WTC11 (cell line): ENCODE data around the gene PEX11B. TPM values are rescaled to one million over a fixed set of nuclear protein-coding genes. Genes with fewer than 3 reads are reported as not detected.

Experiments
- ATAC-seq: fragments of 200-7000 bp; cut with Tn5 transposase; 2 replicates; pipeline ENCODE4 v1.10.0; 2021; ENCODE audit warnings: mild to moderate bottlenecking, moderate library complexity
- CTCF ChIA-PET: fragments of 300-600 bp; sonication (Branson Sonifier 250); formaldehyde crosslinking; loops from one replicate; lab custom pipeline; 2021; ENCODE audit warnings: antibody characterized with exemption; lab: Charles Lee
- POLR2A ChIA-PET: fragments of 350-600 bp; sonication (Branson Sonifier 250); formaldehyde crosslinking; loops from one replicate; lab custom pipeline; 2021; ENCODE audit warnings: antibody characterized with exemption; lab: Charles Lee
- DNase-seq: peaks from one replicate; pipeline ENCODE4 v3.0.0; 2021; ENCODE audit warnings: low spot score
- H3K27ac Mint-ChIP-seq: 2 replicates; pipeline ENCODE4 v1.8.0; 2021; ENCODE audit warnings: mixed read lengths
- H3K27me3 Mint-ChIP-seq: 2 replicates; pipeline ENCODE4 v1.8.0; 2021; ENCODE audit warnings: low read depth, mild to moderate bottlenecking, moderate library complexity, mixed read lengths
- H3K36me3 Mint-ChIP-seq: 2 replicates; pipeline ENCODE4 v1.8.0; 2021; ENCODE audit warnings: mixed read lengths
- H3K4me1 Mint-ChIP-seq: 2 replicates; pipeline ENCODE4 v1.8.0; 2022; ENCODE audit warnings: mixed read lengths
- H3K4me3 Mint-ChIP-seq: 2 replicates; pipeline ENCODE4 v1.8.0; 2021; ENCODE audit warnings: mild to moderate bottlenecking, moderate library complexity, mixed read lengths
- H3K9me3 Mint-ChIP-seq: 2 replicates; pipeline ENCODE4 v1.8.0; 2021; ENCODE audit warnings: mixed read lengths
- AFF4 ChIP-seq: sonication (generic); formaldehyde crosslinking; IDR thresholded peaks from 2 replicates; pipeline ENCODE4 v1.8.1; 2023; ENCODE audit warnings: mild to moderate bottlenecking, missing genetic modification reagents, borderline replicate concordance
- CREB1 ChIP-seq: sonication (generic); formaldehyde crosslinking; IDR thresholded peaks from 2 replicates; pipeline ENCODE4 v1.8.0; 2023; ENCODE audit warnings: mild to moderate bottlenecking, missing genetic modification reagents
- MAX ChIP-seq: sonication (generic); formaldehyde crosslinking; IDR thresholded peaks from 2 replicates; pipeline ENCODE4 v1.8.0; 2022; ENCODE audit warnings: mild to moderate bottlenecking, missing genetic modification reagents
- MYBL2 ChIP-seq: sonication (generic); formaldehyde crosslinking; IDR thresholded peaks from 2 replicates; pipeline ENCODE4 v1.8.1; 2023; ENCODE audit warnings: mild to moderate bottlenecking, moderate library complexity, missing genetic modification reagents
- NFYB ChIP-seq: sonication (generic); formaldehyde crosslinking; conservative IDR thresholded peaks from 2 replicates; pipeline ENCODE4 v1.8.0; 2022; ENCODE audit warnings: low read depth, missing genetic modification reagents
- NR3C1 ChIP-seq: sonication (generic); formaldehyde crosslinking; conservative IDR thresholded peaks from 2 replicates; pipeline ENCODE4 v1.8.1; 2023; ENCODE audit warnings: low read depth, mild to moderate bottlenecking, missing genetic modification reagents
- RELA ChIP-seq: sonication (generic); formaldehyde crosslinking; IDR thresholded peaks from 2 replicates; pipeline ENCODE4 v1.8.1; 2022; ENCODE audit warnings: missing genetic modification reagents, mild to moderate bottlenecking, borderline replicate concordance
- SMAD4 ChIP-seq: sonication (generic); formaldehyde crosslinking; IDR thresholded peaks from 2 replicates; pipeline ENCODE4 v1.8.0; 2022; ENCODE audit warnings: mild to moderate bottlenecking, missing genetic modification reagents
- STAT6 ChIP-seq: sonication (generic); formaldehyde crosslinking; conservative IDR thresholded peaks from 2 replicates; pipeline ENCODE4 v1.8.1; 2023; ENCODE audit warnings: mild to moderate bottlenecking, low read depth, missing genetic modification reagents, moderate library complexity
- USF1 ChIP-seq: sonication (generic); formaldehyde crosslinking; IDR thresholded peaks from 2 replicates; pipeline ENCODE4 v1.8.0; 2022; ENCODE audit warnings: mild to moderate bottlenecking, missing genetic modification reagents
- USF2 ChIP-seq: sonication (generic); formaldehyde crosslinking; IDR thresholded peaks from 2 replicates; pipeline ENCODE4 v1.8.1; 2023; ENCODE audit warnings: mild to moderate bottlenecking, missing genetic modification reagents, moderate library complexity
- ZNF425 ChIP-seq: fragments of 250-450 bp; sonication (Bioruptor Pico); conservative IDR thresholded peaks from 2 replicates; pipeline ENCODE4 v1.9.0; 2021; ENCODE audit warnings: mild to moderate bottlenecking
- total RNA-seq: library from RNA; stranded (reverse); gene quantifications from 3 replicates; pipeline ENCODE4 v1.2.3, GENCODE V29; 2021

Gene PEX11B
- total RNA-seq, 1 experiment from 2014 or later: 11.8 TPM

- Mint-ChIP-seq H3K4me3 (peak overlapping the region; percentile 96), H3K27me3 (peaks cover 96% of the 10 kb centered on the region), H3K36me3 (no peaks in the 10 kb centered on the region), H3K4me1 (peaks cover 48% of the 10 kb centered on the region), H3K9me3 (no peaks in the 10 kb centered on the region), H3K27ac (no peak overlapping the region)
- TF ChIP-seq NR3C1 (CRISPR knock-in tag) (no peak), USF1 (CRISPR knock-in tag) (no peak), ZNF425 (CRISPR knock-in tag) (no peak), RELA (CRISPR knock-in tag) (no peak), USF2 (CRISPR knock-in tag) (no peak), MYBL2 (CRISPR knock-in tag) (no peak), STAT6 (CRISPR knock-in tag) (no peak), SMAD4 (CRISPR knock-in tag) (no peak), NFYB (CRISPR knock-in tag) (no peak), MAX (CRISPR knock-in tag) (no peak), CREB1 (CRISPR knock-in tag) (no peak)
- POLR2A ChIA-PET: interaction anchor here (0.9 to 1.6 kb wide), 2 partner anchors 33 to 41 kb away, joined by 3 to 6 read pairs; partner anchors contain the start of genes PEX11B and RBM8A
- ATAC-seq: no peak
- CTCF ChIA-PET: interaction anchor here (0.9 to 1.6 kb wide), 6 partner anchors 15 to 68 kb away, joined by 3 to 5 read pairs (median 3); no protein-coding TSS in a partner anchor
- no peak for DNase-seq
Measured at GRCh38 chr1:145959957-145960467, 41.5 kb upstream of the PEX11B start.

GRCh38 chr1:145959333-145959732 lies 40.8 kb upstream of the PEX11B start:
- peaks cover 47% of the 10 kb centered on the region for H3K4me1 Mint-ChIP-seq
- ATAC-seq (no peak), DNase-seq (no peak)
- peak overlapping the region; percentile 96 for H3K4me3 Mint-ChIP-seq
- TF ChIP-seq AFF4: no peak
- CTCF ChIA-PET: interaction anchor here (1.3 to 2.8 kb wide), 3 partner anchors 64 to 68 kb away, joined by 4 to 17 read pairs (median 5); no protein-coding TSS in a partner anchor
- H3K27me3 Mint-ChIP-seq: peaks cover 97% of the 10 kb centered on the region
- POLR2A ChIA-PET: interaction anchor here (1.6 kb wide), 1 partner anchor 32 kb away, joined by 6 read pairs; the partner anchor contains the start of gene RBM8A
- H3K9me3 Mint-ChIP-seq: no peaks in the 10 kb centered on the region
- no peak overlapping the region for H3K27ac Mint-ChIP-seq
- H3K36me3 Mint-ChIP-seq: no peaks in the 10 kb centered on the region
